AG04449 (cell line): Measurements from ENCODE around the gene GPR137C.

Source experiments
- CTCF ChIA-PET: fragments of 350-600 bp; formaldehyde crosslinking; extraction: SDS; loops from one replicate; lab custom pipeline; 2021; ENCODE audit warnings: antibody characterized with exemption; lab: Yijun Ruan, JAX
- POLR2A ChIA-PET: fragments of 400-600, 350-600 bp; formaldehyde crosslinking; extraction: SDS; loops from one replicate; lab custom pipeline; 2020; ENCODE audit warnings: antibody characterized with exemption, inconsistent platforms; lab: Yijun Ruan, JAX
- DNase-seq: peaks from one replicate; pipeline ENCODE4 v3.0.0-alpha.2; 2010; ENCODE audit warnings: low read depth, low spot score
- H3K4me3 ChIP-seq: 2 replicates; pipeline ENCODE4 v1.5.1; 2011; ENCODE audit warnings: low read depth, mild to moderate bottlenecking, control low read depth, low read length
- TF ChIP-seq, protein P1 (sequence below): IDR thresholded peaks from one replicate; pipeline ENCODE4 v1.5.1; 2011; ENCODE audit warnings: mild to moderate bottlenecking, moderate library complexity, low read length, control low read depth, inconsistent platforms; ENCODE audit not compliant: insufficient read depth; ENCODE audit errors: missing control alignments

Gene GPR137C

GRCh38 chr14:52607061-52607460 lies 54.4 kb downstream of the GPR137C start:
- ChIA-PET POLR2A (no interaction called here), CTCF (no interaction called here)
- no peak overlapping the region for H3K4me3 ChIP-seq
- no peak for DNase-seq
- TF ChIP-seq, protein P1, sequence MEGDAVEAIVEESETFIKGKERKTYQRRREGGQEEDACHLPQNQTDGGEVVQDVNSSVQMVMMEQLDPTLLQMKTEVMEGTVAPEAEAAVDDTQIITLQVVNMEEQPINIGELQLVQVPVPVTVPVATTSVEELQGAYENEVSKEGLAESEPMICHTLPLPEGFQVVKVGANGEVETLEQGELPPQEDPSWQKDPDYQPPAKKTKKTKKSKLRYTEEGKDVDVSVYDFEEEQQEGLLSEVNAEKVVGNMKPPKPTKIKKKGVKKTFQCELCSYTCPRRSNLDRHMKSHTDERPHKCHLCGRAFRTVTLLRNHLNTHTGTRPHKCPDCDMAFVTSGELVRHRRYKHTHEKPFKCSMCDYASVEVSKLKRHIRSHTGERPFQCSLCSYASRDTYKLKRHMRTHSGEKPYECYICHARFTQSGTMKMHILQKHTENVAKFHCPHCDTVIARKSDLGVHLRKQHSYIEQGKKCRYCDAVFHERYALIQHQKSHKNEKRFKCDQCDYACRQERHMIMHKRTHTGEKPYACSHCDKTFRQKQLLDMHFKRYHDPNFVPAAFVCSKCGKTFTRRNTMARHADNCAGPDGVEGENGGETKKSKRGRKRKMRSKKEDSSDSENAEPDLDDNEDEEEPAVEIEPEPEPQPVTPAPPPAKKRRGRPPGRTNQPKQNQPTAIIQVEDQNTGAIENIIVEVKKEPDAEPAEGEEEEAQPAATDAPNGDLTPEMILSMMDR = no peak

- no peak for DNase-seq
Observed at GRCh38 chr14:52609445-52610044, 56.9 kb downstream of the GPR137C start.

GRCh38 chr14:52610187-52610586 lies 57.6 kb downstream of the GPR137C start:
- H3K4me3 ChIP-seq = no peak overlapping the region
- CTCF ChIA-PET = interaction anchor here (1.1 kb wide), 1 partner anchor 11 kb away, joined by 3 read pairs; no protein-coding TSS in a partner anchor
- TF ChIP-seq, protein P1 = no peak
- POLR2A ChIA-PET = no interaction called here
- no peak for DNase-seq

More at GRCh38 chr14:52609445-52610044, 56.9 kb downstream of the GPR137C start:
- H3K4me3 ChIP-seq = no peak overlapping the region
- CTCF ChIA-PET = interaction anchor here (1.1 kb wide), 1 partner anchor 12 kb away, joined by 3 read pairs; no protein-coding TSS in a partner anchor
- POLR2A ChIA-PET = no interaction called here
- TF ChIP-seq, protein P1 = no peak

GRCh38 chr14:52618602-52619001 lies 66.0 kb downstream of the GPR137C start:
- TF ChIP-seq, protein P1 = no peak
- ChIA-PET CTCF (no interaction called here), POLR2A (no interaction called here)
- no peak for DNase-seq
- no peak overlapping the region for H3K4me3 ChIP-seq

GRCh38 chr14:52619687-52620086 lies 67.1 kb downstream of the GPR137C start:
- no peak overlapping the region for H3K4me3 ChIP-seq
- no peak for DNase-seq
- TF ChIP-seq, protein P1 = no peak
- CTCF ChIA-PET = no interaction called here
- POLR2A ChIA-PET = no interaction called here

GRCh38 chr14:52640137-52640536 lies 87.5 kb downstream of the GPR137C start:
- ChIA-PET CTCF (no interaction called here), POLR2A (no interaction called here)
- DNase-seq = no peak
- TF ChIP-seq, protein P1 = no peak
- no peak overlapping the region for H3K4me3 ChIP-seq
